Stimulated activated naive CD8-positive, alpha-beta T cell treated with anti-CD3 and anti-CD28 coated beads, Interleukin-15, amount 100 ng/mL, for 72 hours (primary cell): ENCODE results near the gene ITGB1BP1.

Source experiments
- ATAC-seq: fragments of 150-1000 bp; cut with Tn5 transposase; 2 replicates; pipeline ENCODE4 v1.10.0; 2021; ENCODE audit warnings: mild to moderate bottlenecking, moderate library complexity
- DNase-seq, 2 donors: peaks; one replicate each; pipeline ENCODE4 v3.0.0; 2021 to 2022
- H3K27ac Mint-ChIP-seq, 2 donors: one replicate each; pipeline ENCODE4 v1.8.0; 2022; ENCODE audit warnings: mild to moderate bottlenecking in 2 of 2, mixed read lengths in 2 of 2, moderate library complexity in 2 of 2
- H3K27me3 Mint-ChIP-seq: one replicate; pipeline ENCODE4 v1.8.0; 2022; ENCODE audit warnings: mixed read lengths
- H3K4me1 Mint-ChIP-seq: one replicate; pipeline ENCODE4 v1.8.0; 2022; ENCODE audit warnings: mild to moderate bottlenecking, mixed read lengths
- H3K4me3 Mint-ChIP-seq, 2 donors: one replicate each; pipeline ENCODE4 v1.8.0; 2022; ENCODE audit warnings: mild to moderate bottlenecking in 2 of 2, mixed read lengths in 2 of 2, moderate library complexity in 1 of 2
- H3K9me3 Mint-ChIP-seq, 2 donors: one replicate each; pipeline ENCODE4 v1.8.0; 2022; ENCODE audit warnings: mixed read lengths in 2 of 2

Gene ITGB1BP1, protein sequence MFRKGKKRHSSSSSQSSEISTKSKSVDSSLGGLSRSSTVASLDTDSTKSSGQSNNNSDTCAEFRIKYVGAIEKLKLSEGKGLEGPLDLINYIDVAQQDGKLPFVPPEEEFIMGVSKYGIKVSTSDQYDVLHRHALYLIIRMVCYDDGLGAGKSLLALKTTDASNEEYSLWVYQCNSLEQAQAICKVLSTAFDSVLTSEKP

DNA sequence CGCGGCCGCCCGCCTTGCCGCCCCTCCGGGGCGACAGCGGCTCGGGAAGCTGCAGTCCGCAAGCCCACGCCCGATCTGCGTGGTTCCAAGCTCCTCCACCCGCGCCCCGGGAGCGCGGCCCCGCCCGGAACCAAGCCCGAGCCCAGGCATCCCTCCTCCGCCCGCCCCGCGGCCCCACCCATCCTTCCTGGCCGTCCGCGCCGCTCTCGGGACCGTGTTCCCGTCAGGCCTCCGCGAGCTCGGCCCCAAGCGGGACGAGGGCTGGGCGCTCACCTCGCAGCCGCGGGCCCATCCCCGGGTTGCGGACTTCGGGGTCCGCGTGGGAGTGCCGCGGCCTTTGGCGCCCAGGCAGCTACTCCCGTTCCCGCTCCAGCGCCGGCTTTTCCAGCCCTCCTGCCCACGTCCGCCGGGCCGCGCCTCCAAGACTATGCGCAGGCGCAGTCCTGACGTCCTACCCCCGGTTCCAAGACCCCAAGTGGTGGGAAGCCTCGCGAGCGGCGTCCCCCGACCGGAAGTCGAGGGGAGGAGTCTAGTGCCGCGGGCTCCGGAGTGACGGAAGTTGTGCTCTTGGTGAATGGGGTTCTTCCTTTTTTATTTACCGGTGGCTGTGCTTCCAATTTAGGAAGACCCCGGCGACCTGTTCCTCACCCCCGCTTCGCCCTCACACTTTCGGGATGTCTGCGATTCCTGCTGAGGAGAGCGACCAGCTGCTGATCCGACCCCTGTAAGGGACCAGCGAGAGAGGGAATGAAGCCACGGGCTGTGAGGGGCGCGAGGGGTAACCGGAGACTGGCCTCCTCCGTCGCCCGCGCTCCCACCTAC is at the start of gene ITGB1BP1, which contains the start of gene CPSF3:
Gene ITGB1BP1, minus strand, starts transcription at position 429 of the 822 bp plus-strand sequence. CDS start 4,831 bp downstream, outside the sequence.
Gene CPSF3, plus strand, starts transcription at position 555 of the 822 bp plus-strand sequence. Its CDS starts 120 bp downstream, at position 675.
- ATAC-seq (peak; percentile 91), DNase-seq (peak; percentile 98)
- Mint-ChIP-seq H3K27me3 (no peaks in the 10 kb centered on the region), H3K4me1 (peaks cover 43% of the 10 kb centered on the region), H3K9me3 (no peaks in the 10 kb centered on the region), H3K27ac (peak within 1 kb of the TSS; percentile 96 to 97), H3K4me3 (peak within 1 kb of the TSS; percentile 94 to 96)

DNA sequence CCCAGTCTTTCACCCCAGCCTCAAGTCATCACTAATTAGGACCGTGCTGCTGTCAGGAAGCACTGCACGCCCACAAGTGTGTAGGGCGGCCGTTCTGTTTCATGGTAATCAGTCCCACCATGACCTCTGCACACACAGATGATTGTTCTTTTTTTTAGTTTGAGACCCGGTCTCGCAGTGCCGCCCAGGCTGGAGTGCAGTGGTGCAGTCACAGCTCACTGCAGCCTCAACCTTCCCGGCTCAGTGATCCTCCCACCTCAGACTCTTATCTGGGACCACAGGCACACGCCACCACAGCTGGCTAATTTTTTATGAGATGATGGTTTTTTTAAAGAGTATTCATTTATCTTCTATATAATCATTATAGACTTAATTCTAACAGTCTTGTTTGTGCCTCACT is 49.2 kb upstream of the ITGB1BP1 start:
- Mint-ChIP-seq H3K9me3 (peaks cover 0 to 7% of the 10 kb centered on the region in 2 donors), H3K27ac (no peak overlapping the region), H3K4me3 (no peak overlapping the region), H3K4me1 (peaks cover 28% of the 10 kb centered on the region), H3K27me3 (no peaks in the 10 kb centered on the region)
- DNase-seq (no peak), ATAC-seq (no peak)

DNA sequence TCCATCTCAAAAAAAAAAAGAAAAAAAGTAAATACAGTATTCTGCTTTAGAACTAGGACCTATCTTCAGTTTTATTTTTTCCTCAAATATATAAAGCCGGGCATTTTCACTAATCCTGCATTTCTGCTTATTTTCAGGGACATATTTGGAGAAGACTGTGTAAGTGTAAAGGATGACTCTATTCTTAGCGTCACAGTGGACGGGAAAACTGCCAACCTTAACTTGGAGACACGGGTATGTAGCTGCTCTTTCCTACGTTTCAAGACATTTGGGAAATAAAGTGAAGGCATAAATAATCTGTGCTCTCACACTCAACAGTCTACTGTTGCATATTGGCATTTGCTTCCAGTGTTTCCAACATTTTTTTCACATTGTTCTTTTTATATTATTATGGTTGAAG is 47.9 kb upstream of the ITGB1BP1 start:
- Mint-ChIP-seq H3K27ac (no peak overlapping the region), H3K4me3 (no peak overlapping the region), H3K9me3 (peaks cover 0 to 2% of the 10 kb centered on the region in 2 donors), H3K4me1 (peaks cover 15% of the 10 kb centered on the region), H3K27me3 (no peaks in the 10 kb centered on the region)
- no peak for DNase-seq
- no peak for ATAC-seq

DNA sequence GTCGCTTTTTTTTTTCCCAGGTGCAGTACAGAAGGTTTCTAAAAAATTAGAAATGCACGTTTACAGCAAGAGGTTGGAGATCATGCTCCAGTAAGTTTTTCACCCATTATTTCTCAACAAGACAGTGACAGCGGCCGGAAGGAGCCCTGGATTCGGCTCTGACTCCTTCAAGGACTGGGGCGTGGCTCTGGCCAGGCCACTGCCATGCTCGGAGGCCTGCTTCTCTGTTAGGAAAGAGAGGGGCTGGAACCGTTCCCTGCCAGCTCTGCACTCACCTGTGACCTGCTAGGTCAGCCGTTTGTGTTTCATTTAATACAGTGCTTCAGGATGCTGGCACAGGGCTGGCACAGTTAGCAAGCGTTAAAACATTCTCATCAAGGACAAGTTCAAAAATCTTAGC is 44.4 kb upstream of the ITGB1BP1 start:
- Mint-ChIP-seq H3K4me3 (no peak overlapping the region), H3K27me3 (no peaks in the 10 kb centered on the region), H3K27ac (no peak overlapping the region), H3K4me1 (peaks cover 6% of the 10 kb centered on the region), H3K9me3 (no peaks in the 10 kb centered on the region)
- DNase-seq (no peak), ATAC-seq (no peak)

DNA sequence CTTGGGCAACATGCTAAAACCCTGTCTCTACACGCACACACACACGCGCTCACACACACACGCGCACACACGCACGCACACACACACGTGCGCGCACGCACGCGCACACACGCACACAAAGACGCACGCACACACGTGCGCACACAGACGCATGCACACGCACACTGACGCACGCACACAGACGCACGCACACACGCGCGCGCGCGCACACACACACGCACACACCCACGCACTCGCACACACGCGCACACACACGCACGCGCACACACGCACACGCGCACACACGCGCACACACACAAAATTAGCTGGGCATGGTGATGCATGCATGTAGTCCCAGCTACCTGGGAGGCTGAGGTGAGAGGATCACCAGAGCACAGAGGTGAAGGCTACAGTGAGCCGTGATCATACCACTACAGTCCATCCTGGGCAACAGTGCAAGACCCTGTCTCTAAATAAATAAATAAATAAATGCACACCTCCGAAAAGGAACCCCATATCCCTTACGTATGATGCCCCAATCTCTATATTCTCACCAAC is 42.9 kb upstream of the ITGB1BP1 start:
- Mint-ChIP-seq H3K4me3 (no peak overlapping the region), H3K4me1 (peaks cover 6% of the 10 kb centered on the region), H3K27ac (no peak overlapping the region), H3K9me3 (no peaks in the 10 kb centered on the region), H3K27me3 (no peaks in the 10 kb centered on the region)
- no peak for DNase-seq
- no peak for ATAC-seq

DNA sequence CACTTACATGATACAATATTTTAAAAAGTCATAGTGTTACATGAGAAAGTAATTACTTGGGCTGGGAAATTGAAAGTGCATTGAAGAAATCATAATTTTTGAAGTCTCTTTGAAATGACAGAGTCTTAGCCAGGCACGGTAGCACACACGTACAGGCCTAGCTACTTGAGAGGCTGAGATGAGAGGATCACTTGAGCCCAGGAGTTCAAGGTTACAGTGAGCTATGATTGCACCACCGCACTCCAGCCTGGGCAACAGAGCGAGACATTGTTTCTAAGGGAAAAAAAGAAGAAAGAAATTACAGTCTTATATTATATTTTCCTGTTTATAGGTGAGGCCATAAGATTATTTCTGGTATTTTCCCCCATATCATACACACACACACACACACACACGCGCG is 41.8 kb upstream of the ITGB1BP1 start:
- DNase-seq (no peak), ATAC-seq (no peak)
- Mint-ChIP-seq H3K4me3 (no peak overlapping the region), H3K27ac (no peak overlapping the region), H3K4me1 (peaks cover 6% of the 10 kb centered on the region), H3K27me3 (no peaks in the 10 kb centered on the region), H3K9me3 (no peaks in the 10 kb centered on the region)

DNA sequence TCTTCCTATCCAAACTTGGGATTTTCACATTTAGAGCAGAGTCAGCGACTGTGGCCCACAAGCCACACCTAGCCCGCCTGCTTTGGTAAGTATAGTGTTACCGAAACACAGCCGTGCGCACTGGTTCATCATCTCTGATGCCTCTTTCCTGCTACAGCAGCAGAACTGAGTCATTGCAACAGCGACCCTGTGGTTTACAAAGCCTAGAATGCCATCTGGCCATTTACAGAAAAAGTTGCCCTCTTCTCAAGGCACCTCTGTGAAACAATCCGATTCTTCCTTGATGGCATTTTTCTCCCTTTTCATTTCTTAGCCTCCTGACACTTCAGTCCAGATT is 40.3 kb upstream of the ITGB1BP1 start:
- Mint-ChIP-seq H3K27ac (no peak overlapping the region), H3K9me3 (no peaks in the 10 kb centered on the region), H3K4me1 (peaks cover 6% of the 10 kb centered on the region), H3K4me3 (no peak overlapping the region), H3K27me3 (no peaks in the 10 kb centered on the region)
- peak; percentile 58 for ATAC-seq
- DNase-seq: no peak

DNA sequence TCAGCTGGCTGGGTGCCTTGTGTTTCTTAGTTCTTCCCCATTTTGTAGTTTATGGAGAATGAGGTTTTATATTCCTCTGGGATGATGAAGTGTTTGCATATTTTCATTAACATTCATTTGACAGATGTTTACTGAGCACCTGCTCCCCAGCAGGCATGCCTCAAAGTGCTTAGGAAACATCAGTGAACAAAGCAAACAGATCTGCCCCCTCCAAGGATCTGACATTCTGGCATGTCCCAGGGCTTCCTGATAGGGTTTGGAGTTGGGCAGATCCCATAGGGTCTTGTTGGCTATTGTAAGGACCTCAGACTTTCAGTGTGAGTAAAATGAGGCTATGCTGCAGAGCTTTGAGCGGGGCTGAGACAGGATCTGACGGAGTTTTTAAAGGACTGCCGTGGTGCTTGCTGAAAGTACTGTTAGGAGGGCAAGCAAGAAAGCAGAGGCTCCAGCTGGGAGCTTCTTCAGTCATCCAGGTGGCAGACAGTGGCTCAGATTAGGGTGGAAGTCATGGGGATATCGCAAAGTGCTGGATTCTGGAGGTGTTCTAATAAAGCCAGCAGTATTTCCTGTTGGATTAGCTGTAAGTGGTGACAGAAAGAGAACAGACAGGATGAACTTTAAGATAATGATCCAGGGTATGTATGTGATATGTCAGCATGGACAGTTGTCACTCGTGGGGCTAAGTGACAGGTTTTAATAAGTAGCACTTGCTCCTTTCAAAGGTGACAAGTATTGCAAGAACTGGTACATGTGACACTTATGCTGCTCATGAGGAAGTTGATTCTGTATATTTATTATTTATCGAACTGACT is 39.8 kb upstream of the ITGB1BP1 start:
- ATAC-seq (no peak), DNase-seq (no peak)
- peak overlapping the region in 1 of 2 donors; percentile 46 for H3K27ac Mint-ChIP-seq
- peaks cover 6% of the 10 kb centered on the region for H3K4me1 Mint-ChIP-seq
- no peak overlapping the region for H3K4me3 Mint-ChIP-seq
- no peaks in the 10 kb centered on the region for H3K9me3 Mint-ChIP-seq
- no peaks in the 10 kb centered on the region for H3K27me3 Mint-ChIP-seq

DNA sequence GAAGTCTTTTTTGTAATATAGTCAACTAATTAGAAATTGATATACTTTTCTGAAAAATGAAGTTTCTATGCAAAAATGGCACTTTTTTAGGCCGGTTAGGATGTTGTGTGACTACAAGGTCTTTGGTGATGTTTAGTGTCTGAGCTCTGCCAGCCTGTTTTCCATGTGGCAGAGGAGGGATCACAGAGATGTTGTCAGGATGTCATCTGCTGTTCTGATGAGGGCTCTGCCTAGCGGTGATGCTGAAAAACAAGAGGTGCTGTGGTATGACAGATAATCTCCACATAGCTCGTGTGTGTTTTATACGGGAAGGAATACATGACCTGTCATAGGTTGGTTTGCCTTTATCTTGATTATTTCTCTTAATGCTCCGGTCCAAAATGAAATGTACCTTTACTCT is 39.0 kb upstream of the ITGB1BP1 start:
- peaks cover 6% of the 10 kb centered on the region for H3K4me1 Mint-ChIP-seq
- ATAC-seq: no peak
- H3K4me3 Mint-ChIP-seq: no peak overlapping the region
- H3K9me3 Mint-ChIP-seq: no peaks in the 10 kb centered on the region
- H3K27ac Mint-ChIP-seq: peak overlapping the region in 1 of 2 donors; percentile 67
- H3K27me3 Mint-ChIP-seq: no peaks in the 10 kb centered on the region
- DNase-seq: no peak

DNA sequence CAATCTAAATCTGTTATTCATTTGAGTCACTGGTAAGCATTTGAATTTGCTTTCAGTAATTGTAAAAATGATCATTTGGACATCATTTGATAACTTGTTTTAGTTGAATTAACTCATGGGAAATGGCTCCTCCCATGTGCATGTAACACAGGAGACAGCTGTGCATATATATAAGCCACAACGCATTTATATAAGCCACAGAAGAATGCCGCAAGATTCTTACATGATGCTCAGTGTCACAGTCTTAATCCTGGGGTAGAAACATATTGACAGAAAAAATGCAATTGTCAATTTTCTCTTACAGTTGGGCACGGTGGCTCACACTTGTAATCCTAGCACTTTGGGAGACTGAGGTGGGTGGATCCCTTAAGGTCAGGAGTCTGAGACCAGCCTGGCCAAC is 37.8 kb upstream of the ITGB1BP1 start:
- no peak overlapping the region for H3K4me3 Mint-ChIP-seq
- no peaks in the 10 kb centered on the region for H3K9me3 Mint-ChIP-seq
- ATAC-seq (no peak), DNase-seq (no peak)
- H3K27ac Mint-ChIP-seq: no peak overlapping the region
- H3K4me1 Mint-ChIP-seq: peaks cover 6% of the 10 kb centered on the region
- no peaks in the 10 kb centered on the region for H3K27me3 Mint-ChIP-seq

DNA sequence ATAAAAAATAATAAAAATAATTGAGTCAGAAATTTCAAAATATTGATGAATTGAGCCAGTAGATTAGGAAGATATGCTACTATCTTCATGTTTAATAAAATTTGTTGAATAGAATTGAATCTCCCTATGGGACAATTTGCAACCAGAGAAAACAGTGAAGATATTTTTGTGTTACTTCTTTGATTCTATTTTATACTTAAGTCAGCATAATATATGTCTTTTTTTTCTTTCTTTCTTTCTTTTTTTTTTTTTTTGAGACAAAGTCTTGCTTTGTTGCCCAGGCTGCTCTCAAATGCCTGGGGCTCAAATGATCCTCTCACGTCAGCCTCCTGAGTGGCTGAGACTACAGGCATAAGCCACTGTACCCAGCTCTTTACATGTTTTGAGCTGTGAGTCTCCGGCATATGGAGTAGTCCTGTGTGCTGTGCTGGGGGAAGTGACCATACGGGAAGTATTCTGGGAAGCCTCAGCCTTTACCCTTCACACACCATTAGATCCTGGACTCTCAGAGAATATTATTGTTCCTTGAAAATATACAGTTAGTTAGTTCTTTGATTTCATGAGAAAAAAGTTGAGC is 37.2 kb upstream of the ITGB1BP1 start:
- Mint-ChIP-seq H3K27me3 (no peaks in the 10 kb centered on the region), H3K9me3 (no peaks in the 10 kb centered on the region), H3K4me1 (peaks cover 6% of the 10 kb centered on the region), H3K27ac (peak overlapping the region in 1 of 2 donors; percentile 13), H3K4me3 (no peak overlapping the region)
- DNase-seq (no peak), ATAC-seq (no peak)

DNA sequence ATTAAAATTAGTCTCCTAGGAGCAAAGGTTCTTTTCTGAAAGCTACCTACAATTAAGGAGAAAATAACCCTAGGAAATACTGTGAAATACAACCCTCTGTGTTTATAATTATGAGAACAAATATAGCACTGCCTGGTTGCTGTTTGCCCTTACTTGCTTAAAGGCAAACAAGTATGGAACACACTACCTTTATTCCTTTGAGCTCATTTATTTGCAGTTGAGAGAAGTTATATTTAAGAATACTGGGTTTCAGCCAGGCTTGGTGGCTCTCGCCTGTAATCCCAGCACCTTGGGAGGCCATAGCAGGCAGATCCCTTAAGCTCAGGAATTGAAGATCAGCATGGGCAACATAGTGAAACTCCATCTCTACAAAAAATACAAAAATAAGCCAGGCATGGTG is 27.9 kb upstream of the ITGB1BP1 start:
- Mint-ChIP-seq H3K27ac (no peak overlapping the region), H3K4me1 (no peaks in the 10 kb centered on the region), H3K4me3 (no peak overlapping the region), H3K9me3 (no peaks in the 10 kb centered on the region), H3K27me3 (no peaks in the 10 kb centered on the region)
- DNase-seq (no peak), ATAC-seq (no peak)

DNA sequence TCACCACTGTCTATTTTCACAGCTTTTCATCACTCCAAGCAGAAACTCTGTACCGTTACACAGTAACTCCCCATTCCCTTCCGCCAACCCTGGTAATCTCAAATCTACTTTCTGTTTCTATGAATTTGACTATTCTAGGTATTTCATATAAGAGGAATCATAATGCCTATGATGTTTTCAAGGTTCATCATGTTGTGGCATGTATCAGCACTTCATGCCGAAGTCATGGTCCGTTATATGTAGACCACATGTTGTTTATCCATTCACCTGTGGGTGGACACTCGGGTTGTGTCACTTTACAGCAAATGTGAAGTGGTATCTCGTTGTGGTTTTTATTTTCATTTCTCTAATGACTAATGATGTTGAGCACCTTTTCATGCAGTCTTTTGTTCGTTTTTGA is 21.8 kb upstream of the ITGB1BP1 start:
- Mint-ChIP-seq H3K27ac (no peak overlapping the region), H3K27me3 (no peaks in the 10 kb centered on the region), H3K9me3 (no peaks in the 10 kb centered on the region), H3K4me1 (no peaks in the 10 kb centered on the region), H3K4me3 (no peak overlapping the region)
- ATAC-seq (peak; percentile 62), DNase-seq (no peak)

DNA sequence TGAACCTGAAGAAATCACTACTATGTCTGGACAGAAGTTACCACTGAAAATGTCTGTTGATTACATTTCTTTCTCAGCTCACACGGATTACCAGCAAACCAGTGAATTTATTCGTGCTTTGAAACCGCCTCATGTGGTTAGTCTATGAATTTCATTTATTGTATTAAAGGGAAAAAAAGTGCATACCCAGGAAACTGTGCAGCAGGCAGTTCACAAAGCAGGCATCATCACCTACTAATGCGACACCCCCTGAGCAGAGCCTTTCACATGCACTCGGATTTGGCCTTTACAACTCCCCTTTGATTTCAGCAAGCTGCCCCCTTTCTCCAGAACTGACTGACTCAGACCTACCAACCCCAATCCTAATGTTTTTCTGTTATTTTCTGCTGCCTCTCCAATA is 20.2 kb upstream of the ITGB1BP1 start:
- no peaks in the 10 kb centered on the region for H3K4me1 Mint-ChIP-seq
- no peak overlapping the region for H3K27ac Mint-ChIP-seq
- no peaks in the 10 kb centered on the region for H3K9me3 Mint-ChIP-seq
- no peak for ATAC-seq
- DNase-seq: no peak
- no peak overlapping the region for H3K4me3 Mint-ChIP-seq
- H3K27me3 Mint-ChIP-seq: no peaks in the 10 kb centered on the region

DNA sequence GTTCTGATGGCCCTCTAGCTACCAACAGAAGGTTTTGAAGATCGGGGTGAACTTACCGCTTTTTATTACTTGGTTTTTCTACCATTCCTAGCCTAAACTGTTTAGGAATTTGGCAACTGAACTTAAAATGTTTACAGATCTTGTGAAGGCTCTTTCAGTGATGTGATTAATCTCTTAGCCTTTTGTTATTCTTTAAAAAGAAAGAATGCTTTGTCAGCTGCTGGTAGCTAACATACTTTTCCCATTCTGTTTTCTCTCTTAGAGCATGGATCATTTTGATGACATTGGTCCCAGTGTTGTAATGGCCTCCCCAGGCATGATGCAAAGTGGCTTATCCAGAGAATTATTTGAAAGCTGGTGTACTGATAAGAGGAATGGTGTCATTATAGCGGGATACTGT is 18.2 kb upstream of the ITGB1BP1 start:
- Mint-ChIP-seq H3K4me3 (no peak overlapping the region), H3K4me1 (no peaks in the 10 kb centered on the region), H3K27ac (no peak overlapping the region), H3K27me3 (no peaks in the 10 kb centered on the region), H3K9me3 (no peaks in the 10 kb centered on the region)
- DNase-seq (no peak), ATAC-seq (no peak)
